OCI-LY3 (cell line): ENCODE results near the gene IRF2BP1.

Experiments used
- H2AFZ ChIP-seq: fragments of 200-600, 300-600 bp; shearing (Covaris generic); 2 replicates; pipeline ENCODE4 v1.6.0; 2014; ENCODE audit warnings: antibody characterized with exemption, low read depth, low read length
- H3K27ac ChIP-seq: fragments of 200-600, 300-600 bp; sonication (generic); 2 replicates; pipeline ENCODE4 v1.5.1; 2014; ENCODE audit warnings: mild to moderate bottlenecking, low read length, moderate library complexity, mixed read lengths
- H3K27me3 ChIP-seq: fragments of 200-600, 300-600 bp; sonication (generic); 2 replicates; pipeline ENCODE4 v1.6.1; 2014; ENCODE audit warnings: low read depth, low read length, mixed read lengths
- H3K36me3 ChIP-seq: fragments of 200-600, 300-600 bp; sonication (generic); replicated peaks from 2 replicates; pipeline ENCODE3; 2014; ENCODE audit warnings: low read depth, low read length, mixed read lengths
- H3K4me1 ChIP-seq: fragments of 300-600, 200-600 bp; sonication (generic); 2 replicates; pipeline ENCODE4 v1.6.1; 2014; ENCODE audit warnings: low read length, mixed read lengths
- H3K4me2 ChIP-seq: fragments of 200-600, 300-600 bp; sonication (generic); 2 replicates; pipeline ENCODE4 v1.6.1; 2014; ENCODE audit warnings: low read length, mixed read lengths
- H3K4me3 ChIP-seq: fragments of 300-600, 200-600 bp; sonication (generic); 2 replicates; pipeline ENCODE4 v1.5.1; 2014; ENCODE audit warnings: antibody characterized with exemption, mild to moderate bottlenecking, low read length, moderate library complexity
- H3K79me2 ChIP-seq: fragments of 300-600, 200-600 bp; shearing (Covaris generic); 2 replicates; pipeline ENCODE4 v1.6.1; 2014; ENCODE audit warnings: mild to moderate bottlenecking, low read length, mixed read lengths
- H3K9ac ChIP-seq: fragments of 300-600, 200-600 bp; shearing (Covaris generic); 2 replicates; pipeline ENCODE4 v1.6.0; 2014; ENCODE audit warnings: mild to moderate bottlenecking, low read length, moderate library complexity
- H3K9me3 ChIP-seq: fragments of 200-600, 300-600 bp; shearing (Covaris generic); 2 replicates; pipeline ENCODE4 v1.6.1; 2014; ENCODE audit warnings: low read length, mixed read lengths; ENCODE audit not compliant: insufficient read depth
- H4K20me1 ChIP-seq: fragments of 200-600, 300-600 bp; sonication (generic); 2 replicates; pipeline ENCODE4 v1.6.1; 2016; ENCODE audit warnings: low read length, mixed read lengths; ENCODE audit not compliant: insufficient read depth
- EZH2phosphoT487 ChIP-seq: fragments of 200-600 bp; shearing (Covaris generic); IDR thresholded peaks from 2 replicates; pipeline ENCODE4 v1.6.1; 2018; ENCODE audit warnings: antibody characterized with exemption, mixed run types, low read depth
- TF ChIP-seq, protein P1 (sequence below): fragments of 200-600, 300-600 bp; sonication (generic); IDR thresholded peaks from 2 replicates; pipeline ENCODE4 v1.5.1; 2014; ENCODE audit warnings: antibody characterized with exemption, low read length, low read depth

The IRF2BP1 gene

DNA sequence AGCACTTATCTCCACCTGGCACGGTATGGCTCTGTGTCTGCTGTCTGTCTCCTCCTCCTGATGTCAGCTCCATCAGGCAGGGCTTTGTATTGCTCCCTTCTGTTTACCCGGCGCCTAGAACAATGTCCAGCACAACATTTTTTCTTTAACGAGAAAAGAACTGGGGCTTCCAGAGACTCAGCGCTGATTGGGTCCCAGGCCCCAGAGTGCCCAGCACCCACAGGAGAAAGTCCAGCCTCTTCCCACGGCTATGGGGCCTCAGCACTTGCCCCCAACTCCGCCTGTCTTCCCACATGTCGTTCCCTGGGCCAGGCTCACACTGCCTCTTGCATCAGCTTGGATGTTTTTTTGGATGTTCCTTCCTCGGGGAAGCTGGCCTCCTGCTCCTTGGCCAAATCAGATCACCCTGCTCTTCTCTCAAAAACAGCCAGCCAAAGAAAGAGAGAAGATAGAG is 9.6 kb upstream of the IRF2BP1 start:
- Histone ChIP-seq H3K27ac (no peak overlapping the region), H3K4me2 (no peak overlapping the region), H4K20me1 (no peaks in the 10 kb centered on the region), H3K27me3 (no peaks in the 10 kb centered on the region), H3K36me3 (peaks cover 31% of the 10 kb centered on the region), H3K9ac (no peak overlapping the region), H3K9me3 (no peaks in the 10 kb centered on the region), H3K4me3 (no peak overlapping the region), H3K4me1 (peaks cover 19% of the 10 kb centered on the region), H3K79me2 (0 out of 2 replicates have a peak, but pooled peaks cover 3% of the 10 kb centered on the region), H2AFZ (no peak overlapping the region)
- TF ChIP-seq, protein P1, sequence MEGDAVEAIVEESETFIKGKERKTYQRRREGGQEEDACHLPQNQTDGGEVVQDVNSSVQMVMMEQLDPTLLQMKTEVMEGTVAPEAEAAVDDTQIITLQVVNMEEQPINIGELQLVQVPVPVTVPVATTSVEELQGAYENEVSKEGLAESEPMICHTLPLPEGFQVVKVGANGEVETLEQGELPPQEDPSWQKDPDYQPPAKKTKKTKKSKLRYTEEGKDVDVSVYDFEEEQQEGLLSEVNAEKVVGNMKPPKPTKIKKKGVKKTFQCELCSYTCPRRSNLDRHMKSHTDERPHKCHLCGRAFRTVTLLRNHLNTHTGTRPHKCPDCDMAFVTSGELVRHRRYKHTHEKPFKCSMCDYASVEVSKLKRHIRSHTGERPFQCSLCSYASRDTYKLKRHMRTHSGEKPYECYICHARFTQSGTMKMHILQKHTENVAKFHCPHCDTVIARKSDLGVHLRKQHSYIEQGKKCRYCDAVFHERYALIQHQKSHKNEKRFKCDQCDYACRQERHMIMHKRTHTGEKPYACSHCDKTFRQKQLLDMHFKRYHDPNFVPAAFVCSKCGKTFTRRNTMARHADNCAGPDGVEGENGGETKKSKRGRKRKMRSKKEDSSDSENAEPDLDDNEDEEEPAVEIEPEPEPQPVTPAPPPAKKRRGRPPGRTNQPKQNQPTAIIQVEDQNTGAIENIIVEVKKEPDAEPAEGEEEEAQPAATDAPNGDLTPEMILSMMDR, result no peak
- TF ChIP-seq EZH2phosphoT487, result no peak

DNA sequence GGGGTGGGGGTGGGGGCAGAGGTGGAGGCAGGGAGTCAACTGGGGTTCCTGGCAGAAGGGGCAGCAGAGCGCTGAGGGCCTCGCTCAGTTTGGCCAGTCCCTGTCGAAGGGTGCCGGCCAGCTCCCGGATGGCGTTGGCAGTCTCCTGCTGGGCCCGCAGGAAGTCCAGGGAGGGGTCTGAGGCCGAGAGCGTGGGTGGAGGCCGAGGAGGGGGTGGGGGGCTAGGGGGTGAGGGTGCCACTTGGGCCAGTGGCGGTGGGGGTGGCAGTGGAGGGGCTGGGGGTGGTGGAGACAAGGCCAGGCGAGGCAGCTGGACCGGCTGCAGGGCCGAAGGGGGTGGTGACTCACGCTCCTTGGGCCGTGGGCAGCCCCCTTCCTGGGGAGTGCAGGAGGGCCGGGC is 4.9 kb upstream of the IRF2BP1 start:
- Histone ChIP-seq H4K20me1 (no peaks in the 10 kb centered on the region), H3K4me3 (no peak overlapping the region), H3K9ac (no peak overlapping the region), H3K36me3 (peaks cover 5% of the 10 kb centered on the region), H3K9me3 (no peaks in the 10 kb centered on the region), H3K4me1 (peaks cover 13% of the 10 kb centered on the region), H2AFZ (no peak overlapping the region), H3K4me2 (no peak overlapping the region), H3K79me2 (no peaks in the 10 kb centered on the region), H3K27ac (no peak overlapping the region), H3K27me3 (no peaks in the 10 kb centered on the region)
- TF ChIP-seq EZH2phosphoT487, result no peak
- TF ChIP-seq, protein P1, result no peak

DNA sequence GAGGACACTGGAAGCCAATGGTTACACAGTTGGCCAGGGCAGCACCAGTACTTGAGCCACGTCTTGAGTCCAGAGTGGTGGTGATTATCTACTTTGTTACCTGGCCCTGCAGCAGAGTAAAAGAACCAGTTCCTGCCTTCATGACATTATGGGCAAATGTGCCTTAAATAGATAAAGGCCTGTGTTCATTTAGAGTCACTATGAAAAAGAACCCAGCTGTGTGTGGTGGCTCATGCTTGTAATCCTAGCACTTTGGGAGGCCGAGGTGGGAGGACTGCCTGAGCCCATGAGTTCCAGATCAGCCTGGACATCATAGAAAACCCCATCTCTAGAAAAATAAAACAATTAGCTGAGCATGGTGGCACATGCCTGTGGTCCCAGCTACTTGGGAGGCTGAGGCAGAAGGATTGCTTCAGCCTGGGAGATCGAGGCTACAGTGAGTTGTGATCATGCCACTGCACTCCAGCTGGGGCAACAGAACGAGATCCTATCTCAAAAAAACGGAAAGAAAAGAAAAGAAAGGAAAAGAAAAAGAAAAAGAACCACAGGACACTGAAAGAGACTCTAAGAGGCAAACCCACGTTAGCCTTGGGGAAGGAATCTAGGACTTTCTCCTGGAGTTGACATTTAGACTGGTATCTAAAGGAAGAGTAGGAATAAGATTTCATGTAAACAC is 3.4 kb upstream of the IRF2BP1 start:
- H2AFZ ChIP-seq, result no peak overlapping the region
- no peak for TF ChIP-seq EZH2phosphoT487
- TF ChIP-seq, protein P1, result no peak
- H3K27me3 ChIP-seq, result no peaks in the 10 kb centered on the region
- H3K4me2 ChIP-seq, result no peak overlapping the region
- H3K4me1 ChIP-seq, result peaks cover 19% of the 10 kb centered on the region
- H3K9ac ChIP-seq, result no peak overlapping the region
- H4K20me1 ChIP-seq, result no peaks in the 10 kb centered on the region
- H3K4me3 ChIP-seq, result no peak overlapping the region
- H3K79me2 ChIP-seq, result peaks cover 13% of the 10 kb centered on the region
- H3K36me3 ChIP-seq, result peaks cover 11% of the 10 kb centered on the region
- no peaks in the 10 kb centered on the region for H3K9me3 ChIP-seq
- no peak overlapping the region for H3K27ac ChIP-seq

DNA sequence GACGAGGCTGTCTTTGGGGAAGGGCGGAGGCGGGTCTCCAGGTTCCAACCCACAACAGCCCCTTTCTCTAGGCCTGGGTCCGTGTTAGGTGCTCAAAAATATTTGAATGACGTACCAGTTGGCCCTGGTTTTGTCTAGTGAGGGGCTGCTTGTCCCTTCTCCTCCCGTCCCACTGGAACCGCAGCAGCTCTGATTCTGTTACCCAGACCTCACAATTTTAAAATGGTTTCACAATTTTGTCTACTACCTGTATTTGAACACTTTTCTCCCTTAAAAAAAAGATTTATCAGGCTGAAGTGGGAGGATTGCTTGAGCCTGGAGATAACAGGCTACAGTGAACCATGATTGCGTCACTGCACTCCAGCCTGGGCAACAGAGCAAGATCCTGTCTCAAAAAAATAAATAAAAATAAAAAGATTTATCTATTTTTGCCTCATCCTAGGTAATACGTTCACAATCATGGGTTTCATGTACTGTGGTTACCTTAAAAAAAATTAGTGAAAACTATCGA is 1.3 kb upstream of the IRF2BP1 start:
- H2AFZ ChIP-seq, result no peak overlapping the region; the same call in 1 of the 2 replicates
- peaks cover 13% of the 10 kb centered on the region for H3K36me3 ChIP-seq
- peak overlapping the region; percentile 79 for H3K27ac ChIP-seq
- H3K9ac ChIP-seq, result peak overlapping the region; percentile 85
- peak overlapping the region; percentile 83 for H3K4me2 ChIP-seq
- H3K79me2 ChIP-seq, result peaks cover 21% of the 10 kb centered on the region
- no peaks in the 10 kb centered on the region for H3K9me3 ChIP-seq
- TF ChIP-seq EZH2phosphoT487, result no peak
- TF ChIP-seq, protein P1, result no peak
- H3K4me3 ChIP-seq, result peak overlapping the region; percentile 83
- H4K20me1 ChIP-seq, result no peaks in the 10 kb centered on the region
- H3K4me1 ChIP-seq, result peaks cover 20% of the 10 kb centered on the region
- H3K27me3 ChIP-seq, result no peaks in the 10 kb centered on the region
